A549 (cell line): ENCODE results near the gene YWHAB. TPM values are rescaled to one million over a fixed set of nuclear protein-coding genes. Genes with fewer than 3 reads are reported as not detected.

Experiments used
- ATAC-seq, 2 experiments: fragments of 200-7000 bp in 1 of 2; fragments of >200 bp in 1 of 2; cut with Nextera tagmentation in 1 of 2; cut with Tn5 transposase in 1 of 2; 3 replicates each; pipeline versions ENCODE4 v1.8.0 to v1.9.1; 2018 to 2020; ENCODE audit warnings: mild to moderate bottlenecking in 1 of 2, moderate library complexity in 1 of 2
- CTCF ChIA-PET: fragments of 300-600 bp; sonication (Branson Sonifier 250); formaldehyde crosslinking; extraction: SDS; loops from one replicate; lab custom pipeline; 2021; ENCODE audit warnings: antibody characterized with exemption, inconsistent platforms; lab: Yijun Ruan, JAX
- POLR2A ChIA-PET: fragments of 350-600 bp; formaldehyde crosslinking; extraction: SDS; loops from one replicate; lab custom pipeline; 2021; ENCODE audit warnings: antibody characterized with exemption, inconsistent platforms; lab: Yijun Ruan, JAX
- DNase-seq, 2 experiments: peaks; one replicate each; pipeline versions ENCODE4 v3.0.0 to v3.0.0-alpha.2; 2011 to 2016; ENCODE audit warnings: low read depth in 1 of 2, low spot score in 1 of 2
- FAIRE-seq: peaks from 2 replicates; lab custom pipeline; 2011; peaks lifted over from hg19 to GRCh38; lab: Jason Lieb, UNC
- H3K27ac ChIP-seq, 2 experiments: fragments of >200 bp; sonication (Bioruptor Twin); formaldehyde crosslinking; 3 replicates each; pipeline ENCODE4 v1.5.1; 2016 to 2017
- H3K4me1 ChIP-seq: fragments of >200 bp; sonication (Bioruptor Twin); formaldehyde crosslinking; 3 replicates; pipeline ENCODE4 v1.6.1; 2016
- H3K4me2 ChIP-seq: fragments of >200 bp; sonication (Bioruptor Twin); formaldehyde crosslinking; 3 replicates; pipeline ENCODE4 v1.6.1; 2016
- H3K4me3 ChIP-seq: fragments of >200 bp; sonication (Bioruptor Twin); formaldehyde crosslinking; 3 replicates; pipeline ENCODE4 v1.5.1; 2016
- H3K9me3 ChIP-seq: fragments of >200 bp; sonication (Bioruptor Twin); formaldehyde crosslinking; 3 replicates; pipeline ENCODE4 v1.6.1; 2016
- ATOH8 ChIP-seq: fragments of 250-450 bp; sonication (Bioruptor Pico); IDR thresholded peaks from 2 replicates; pipeline ENCODE4 v1.5.0; 2020; ENCODE audit warnings: low read depth, mild to moderate bottlenecking, moderate library complexity
- EHF ChIP-seq: fragments of 250-450 bp; sonication (Bioruptor Pico); IDR thresholded peaks from 2 replicates; pipeline ENCODE4 v1.5.0; 2020; ENCODE audit warnings: mild to moderate bottlenecking
- ELK1 ChIP-seq: fragments of 150-350 bp; IDR thresholded peaks from 2 replicates; pipeline ENCODE4 v1.6.1; 2014; ENCODE audit warnings: low read depth, mild to moderate bottlenecking, low read length
- ESRRA ChIP-seq: fragments of 150-350 bp; IDR thresholded peaks from 2 replicates; pipeline ENCODE4 v1.6.1; 2014; ENCODE audit warnings: mild to moderate bottlenecking, low read length, borderline replicate concordance
- FOSB ChIP-seq: fragments of 250-450 bp; sonication (Bioruptor Pico); IDR thresholded peaks from 2 replicates; pipeline ENCODE4 v1.5.0; 2020; ENCODE audit warnings: mild to moderate bottlenecking, moderate library complexity
- HEYL ChIP-seq: fragments of 250-450 bp; sonication (Bioruptor Pico); IDR thresholded peaks from 2 replicates; pipeline ENCODE4 v1.8.0; 2021; ENCODE audit warnings: mild to moderate bottlenecking, moderate library complexity
- HMGXB4 ChIP-seq: fragments of 250-450 bp; sonication (Bioruptor Pico); IDR thresholded peaks from 2 replicates; pipeline ENCODE4 v1.5.0; 2021; ENCODE audit warnings: mild to moderate bottlenecking, moderate library complexity, borderline replicate concordance
- HOXB5 ChIP-seq: fragments of 250-450 bp; sonication (Bioruptor Pico); IDR thresholded peaks from 2 replicates; pipeline ENCODE4 v1.5.0; 2020; ENCODE audit warnings: mild to moderate bottlenecking, moderate library complexity
- MAFK ChIP-seq: fragments of 450-650 bp; IDR thresholded peaks from 2 replicates; pipeline ENCODE4 v1.6.1; 2014; ENCODE audit not compliant: partially characterized antibody
- MYC ChIP-seq: IDR thresholded peaks from 2 replicates; pipeline ENCODE4 v1.6.1; 2012; ENCODE audit warnings: mild to moderate bottlenecking, inconsistent platforms, low read length, improper control_type of control experiment, borderline replicate concordance
- PHF8 ChIP-seq: fragments of 200-600 bp; sonication (generic); IDR thresholded peaks from 2 replicates; pipeline ENCODE4 v1.6.1; 2016; ENCODE audit warnings: low read depth, mild to moderate bottlenecking, antibody characterized with exemption, moderate library complexity, borderline replicate concordance
- POLR2A ChIP-seq: IDR thresholded peaks from 2 replicates; pipeline ENCODE4 v1.6.1; 2012; ENCODE audit warnings: mild to moderate bottlenecking, low read length
- REST ChIP-seq: fragments of 200-600 bp; sonication (generic); IDR thresholded peaks from 2 replicates; pipeline ENCODE4 v1.6.1; 2016; ENCODE audit warnings: antibody characterized with exemption, mild to moderate bottlenecking, moderate library complexity
- RFX5 ChIP-seq: fragments of 450-650 bp; IDR thresholded peaks from 2 replicates; pipeline ENCODE4 v1.7.1; 2014; ENCODE audit warnings: antibody characterized with exemption, mild to moderate bottlenecking, moderate library complexity
- TP53 ChIP-seq: fragments of 250-450 bp; sonication (Bioruptor Pico); IDR thresholded peaks from 2 replicates; pipeline ENCODE4 v1.5.0; 2021; ENCODE audit warnings: mild to moderate bottlenecking, moderate library complexity
- USF2 ChIP-seq: fragments of 450-650 bp; IDR thresholded peaks from 2 replicates; pipeline ENCODE4 v1.6.1; 2014; ENCODE audit warnings: antibody characterized with exemption
- ZFP36 ChIP-seq: fragments of 450-650 bp; IDR thresholded peaks from 2 replicates; pipeline ENCODE4 v1.6.1; 2014; ENCODE audit warnings: borderline replicate concordance; ENCODE audit not compliant: partially characterized antibody
- WGBS: methylation state at CpG from one replicate; pipeline ENCODE4 v1.1.6; 2017; ENCODE audit errors: missing lambda C conversion rate; 5-methylcytosine and 5-hydroxymethylcytosine counted together
- polyA plus RNA-seq, 4 experiments: library from polyadenylated mRNA; depleted of rRNA in 3 of 4; stranded (reverse); fragments of >200 nt; fragmentation: RNase III in 1 of 4; extraction: RNeasy Plus Mini Kit Qiagen cat#74134 plus additional on column Dnase treatment in 1 of 4; gene quantifications; 2 replicates in 3 of 4; 3 replicates in 1 of 4; pipeline ENCODE4 v1.2.3, GENCODE V29; 2011 to 2017

The YWHAB gene
- polyA plus RNA-seq, 2 of the 4 experiments (the other 2 are of a cell fraction) = 163 to 205 TPM

GRCh38 chr20:44921447-44921846, 35.9 kb downstream of the YWHAB start:
- no peak overlapping the region for H3K4me2 ChIP-seq
- no peaks in the 10 kb centered on the region for H3K9me3 ChIP-seq
- H3K27ac ChIP-seq = no peak overlapping the region
- TF ChIP-seq RFX5 (no peak), ATOH8 (CRISPR knock-in tag) (no peak), HOXB5 (CRISPR knock-in tag) (no peak), MYC (no peak), ZFP36 (no peak), REST (no peak), ESRRA (no peak), HEYL (no peak), HMGXB4 (CRISPR knock-in tag) (no peak), POLR2A (no peak)
- TF ChIP-seq, all 56 proteins: peak for 0
- POLR2A ChIA-PET = no interaction called here
- DNase-seq (no peak), FAIRE-seq (no peak), ATAC-seq (no peak)
- WGBS = 94% methylated on average over 14 of the region's 14 CpGs
- no peak overlapping the region for H3K4me3 ChIP-seq
- CTCF ChIA-PET = no interaction called here
- H3K4me1 ChIP-seq = no peaks in the 10 kb centered on the region

- ATAC-seq (no peak), FAIRE-seq (no peak), DNase-seq (no peak)
- H3K27ac ChIP-seq = no peak overlapping the region
- H3K4me1 ChIP-seq = no peaks in the 10 kb centered on the region
- no peak for TF ChIP-seq HMGXB4 (CRISPR knock-in tag)
- TF ChIP-seq TP53 (CRISPR knock-in tag) = no peak
- TF ChIP-seq MAFK = no peak
- no peak for TF ChIP-seq EHF (CRISPR knock-in tag)
- no peak for TF ChIP-seq ELK1
- TF ChIP-seq REST = no peak
- no peak for TF ChIP-seq FOSB (CRISPR knock-in tag)
- TF ChIP-seq PHF8 = no peak
- TF ChIP-seq USF2 = no peak
- H3K4me2 ChIP-seq = no peak overlapping the region
- no peaks in the 10 kb centered on the region for H3K9me3 ChIP-seq
- H3K4me3 ChIP-seq = no peak overlapping the region
- ChIA-PET POLR2A (no interaction called here), CTCF (interaction anchor here (1.0 to 1.3 kb wide), 3 partner anchors 8 to 172 kb away, joined by 3 read pairs; no protein-coding TSS in a partner anchor)
- 86% methylated on average over 4 of the region's 4 CpGs for WGBS
Measured at GRCh38 chr20:44924541-44924940, 39.0 kb downstream of the YWHAB start.
